SK-N-SH treated with all-trans-retinoic acid at 6 μM for 48 hours (cell line): ENCODE data around the gene HNF1A.

Experiments used
- ARNTL ChIP-seq: fragments of 450-650 bp; formaldehyde crosslinking; IDR thresholded peaks from 2 replicates; pipeline ENCODE4 v1.5.0; 2020; ENCODE audit warnings: low read depth, mild to moderate bottlenecking, moderate library complexity, borderline replicate concordance
- GLIS3 ChIP-seq: fragments of 250-450 bp; sonication (Bioruptor Pico); IDR thresholded peaks from 2 replicates; pipeline ENCODE4 v1.5.0; 2020; ENCODE audit warnings: mild to moderate bottlenecking, moderate library complexity
- PATZ1 ChIP-seq: fragments of 250-450 bp; sonication (Bioruptor Pico); IDR thresholded peaks from 2 replicates; pipeline ENCODE4 v1.8.0; 2020; ENCODE audit warnings: mild to moderate bottlenecking, moderate library complexity, borderline replicate concordance
- RARB ChIP-seq: fragments of 250-450 bp; sonication (Bioruptor Pico); IDR thresholded peaks from 2 replicates; pipeline ENCODE4 v1.8.0; 2021; ENCODE audit warnings: mild to moderate bottlenecking, moderate library complexity

GRCh38 chr12:120996133-120996746, 17.9 kb downstream of the HNF1A start:
- TF ChIP-seq ARNTL (CRISPR knock-in tag): no peak
- TF ChIP-seq PATZ1 (CRISPR knock-in tag): no peak
- TF ChIP-seq RARB (CRISPR knock-in tag): no peak
- TF ChIP-seq GLIS3 (CRISPR knock-in tag): no peak
